Activated CD4-positive, CD25-positive, alpha-beta regulatory T cell (primary cell): ENCODE data around the gene NYNRIN.
"Not testable (repeated sequence)": the region's sequence is repeated elsewhere in the genome, so short reads cannot be mapped to it uniquely, and the experiment has no call there.

Experiments
- DNase-seq, 4 experiments: peaks; one replicate each; lab custom pipeline; 2025; lab: John Stamatoyannopoulos, UW

Gene NYNRIN

GRCh38 chr14:24431569-24432258 is 32.9 kb downstream of the NYNRIN start:
- DNase-seq, result peak; percentile 77 to 83 (median 80)

- no peak for DNase-seq
Measured at GRCh38 chr14:24432259-24433131, 33.7 kb downstream of the NYNRIN start.

- no peak for DNase-seq
Measured at GRCh38 chr14:24434036-24434435, 35.2 kb downstream of the NYNRIN start.

GRCh38 chr14:24434676-24435075 is 35.9 kb downstream of the NYNRIN start:
- DNase-seq, result no peak

GRCh38 chr14:24435192-24435810 is 36.5 kb downstream of the NYNRIN start:
- DNase-seq, result no peak

GRCh38 chr14:24435998-24436354 is 37.2 kb downstream of the NYNRIN start:
- no peak for DNase-seq

- no peak for DNase-seq
Measured at GRCh38 chr14:24436355-24437019, 37.7 kb downstream of the NYNRIN start.

GRCh38 chr14:24437020-24437735 is 38.4 kb downstream of the NYNRIN start:
- DNase-seq, result no peak

GRCh38 chr14:24437736-24438067 is 38.9 kb downstream of the NYNRIN start:
- no peak for DNase-seq

GRCh38 chr14:24438223-24439097 is 39.7 kb downstream of the NYNRIN start:
- DNase-seq, result no peak

- DNase-seq, result no peak
Measured at GRCh38 chr14:24439257-24439656, 40.5 kb downstream of the NYNRIN start.

- no peak for DNase-seq
Measured at GRCh38 chr14:24439830-24440605, 41.2 kb downstream of the NYNRIN start.

GRCh38 chr14:24440606-24441399 is 42.0 kb downstream of the NYNRIN start:
- no peak for DNase-seq

GRCh38 chr14:24441485-24441884 is 42.7 kb downstream of the NYNRIN start:
- DNase-seq, result no peak

- no peak for DNase-seq
Measured at GRCh38 chr14:24441904-24442239, 43.1 kb downstream of the NYNRIN start.

GRCh38 chr14:24442240-24443052 is 43.6 kb downstream of the NYNRIN start, which contains the start of gene SDR39U1:
SDR39U1 (minus strand) TSS chr14:24442776; CDS start chr14:24442769, 7 bp downstream.
- DNase-seq, result peak; percentile 79 to 93 (median 88)

- DNase-seq, result no peak
Measured at GRCh38 chr14:24443053-24443665, 44.4 kb downstream of the NYNRIN start.

- DNase-seq, result not testable (repeated sequence)
Measured at GRCh38 chr14:24450828-24451227, 52.0 kb downstream of the NYNRIN start.
